Measurements from ENCODE around the gene SLC14A1. TPM values are rescaled to one million over a fixed set of nuclear protein-coding genes. Genes with fewer than 3 reads are reported as not detected.

The SLC14A1 gene
- total RNA-seq, 1 experiment from 2014 or later, result 40.0 TPM

GRCh38 chr18:45774065-45774521 lies 50.1 kb downstream of the SLC14A1 start:
- peaks cover 8% of the 10 kb centered on the region for H3K9me3 ChIP-seq
- H3K4me3 ChIP-seq, result no peak overlapping the region
- H3K36me3 ChIP-seq, result no peaks in the 10 kb centered on the region
- DNase-seq, result peak; percentile 18
- H3K27me3 ChIP-seq, result no peaks in the 10 kb centered on the region

- Histone ChIP-seq H3K9me3 (peaks cover 8% of the 10 kb centered on the region), H3K4me3 (peak overlapping the region; percentile 46), H3K36me3 (no peaks in the 10 kb centered on the region), H3K27me3 (no peaks in the 10 kb centered on the region)
- peak; percentile 60 for DNase-seq
These were observed 51.3 kb downstream of the SLC14A1 start for GRCh38 chr18:45775241-45775676.

- no peaks in the 10 kb centered on the region for H3K36me3 ChIP-seq
- peaks cover 8% of the 10 kb centered on the region for H3K9me3 ChIP-seq
- peak overlapping the region; percentile 46 for H3K4me3 ChIP-seq
- DNase-seq, result no peak
- H3K27me3 ChIP-seq, result no peaks in the 10 kb centered on the region
These were observed 51.8 kb downstream of the SLC14A1 start for GRCh38 chr18:45775743-45776142.

GRCh38 chr18:45777393-45777792 lies 53.4 kb downstream of the SLC14A1 start:
- no peak overlapping the region for H3K4me3 ChIP-seq

GRCh38 chr18:45780568-45780967 lies 56.6 kb downstream of the SLC14A1 start:
- H3K4me3 ChIP-seq, result no peak overlapping the region
- DNase-seq, result peak; percentile 57
- H3K36me3 ChIP-seq, result no peaks in the 10 kb centered on the region
- H3K9me3 ChIP-seq, result peaks cover 8% of the 10 kb centered on the region
- no peaks in the 10 kb centered on the region for H3K27me3 ChIP-seq

More at GRCh38 chr18:45777393-45777792, 53.4 kb downstream of the SLC14A1 start:
- Histone ChIP-seq H3K9me3 (peaks cover 8% of the 10 kb centered on the region), H3K27me3 (no peaks in the 10 kb centered on the region), H3K36me3 (no peaks in the 10 kb centered on the region)
- DNase-seq, result peak; percentile 39

- DNase-seq, result no peak
- Histone ChIP-seq H3K4me3 (no peak overlapping the region), H3K27me3 (no peaks in the 10 kb centered on the region), H3K9me3 (peaks cover 8% of the 10 kb centered on the region), H3K36me3 (no peaks in the 10 kb centered on the region)
These were observed 58.7 kb downstream of the SLC14A1 start for GRCh38 chr18:45782662-45783061.

GRCh38 chr18:45783097-45784075 lies 59.4 kb downstream of the SLC14A1 start:
- H3K36me3 ChIP-seq, result no peaks in the 10 kb centered on the region
- H3K27me3 ChIP-seq, result no peaks in the 10 kb centered on the region
- no peak overlapping the region for H3K4me3 ChIP-seq
- H3K9me3 ChIP-seq, result peaks cover 3% of the 10 kb centered on the region
- DNase-seq, result no peak

GRCh38 chr18:45785134-45785533 lies 61.2 kb downstream of the SLC14A1 start:
- no peaks in the 10 kb centered on the region for H3K9me3 ChIP-seq
- H3K4me3 ChIP-seq, result no peak overlapping the region
- DNase-seq, result peak; percentile 61
- H3K27me3 ChIP-seq, result no peaks in the 10 kb centered on the region
- H3K36me3 ChIP-seq, result no peaks in the 10 kb centered on the region

GRCh38 chr18:45786941-45787340 lies 63.0 kb downstream of the SLC14A1 start:
- no peaks in the 10 kb centered on the region; the same call in 1 of the 2 replicates for H3K36me3 ChIP-seq
- peaks cover 3% of the 10 kb centered on the region; the same call in 1 of the 2 replicates for H3K9me3 ChIP-seq
- H3K27me3 ChIP-seq, result no peaks in the 10 kb centered on the region
- no peak overlapping the region for H3K4me3 ChIP-seq
- DNase-seq, result no peak

- DNase-seq, result no peak
- Histone ChIP-seq H3K9me3 (peaks cover 5% of the 10 kb centered on the region; the same call in 1 of the 2 replicates), H3K36me3 (no peaks in the 10 kb centered on the region; the same call in 1 of the 2 replicates), H3K27me3 (no peaks in the 10 kb centered on the region), H3K4me3 (no peak overlapping the region)
These were observed 63.4 kb downstream of the SLC14A1 start for GRCh38 chr18:45787346-45787745.

GRCh38 chr18:45788861-45789260 lies 64.9 kb downstream of the SLC14A1 start:
- Histone ChIP-seq H3K9me3 (peaks cover 8% of the 10 kb centered on the region; the same call in 1 of the 2 replicates), H3K4me3 (no peak overlapping the region)
- no peak for DNase-seq

GRCh38 chr18:45792506-45793263 lies 68.7 kb downstream of the SLC14A1 start:
- no peak overlapping the region for H3K4me3 ChIP-seq
- H3K36me3 ChIP-seq, result no peaks in the 10 kb centered on the region; the same call in 1 of the 2 replicates
- H3K9me3 ChIP-seq, result peaks cover 8% of the 10 kb centered on the region
- H3K27me3 ChIP-seq, result no peaks in the 10 kb centered on the region
- DNase-seq, result no peak

More at GRCh38 chr18:45788861-45789260, 64.9 kb downstream of the SLC14A1 start:
- Histone ChIP-seq H3K27me3 (no peaks in the 10 kb centered on the region), H3K36me3 (no peaks in the 10 kb centered on the region; the same call in 1 of the 2 replicates)

GRCh38 chr18:45793264-45793965 lies 69.4 kb downstream of the SLC14A1 start:
- Histone ChIP-seq H3K4me3 (no peak overlapping the region), H3K27me3 (no peaks in the 10 kb centered on the region), H3K36me3 (no peaks in the 10 kb centered on the region; the same call in 1 of the 2 replicates), H3K9me3 (peaks cover 13% of the 10 kb centered on the region)
- DNase-seq, result peak; percentile 76

GRCh38 chr18:45801416-45802004 lies 77.5 kb downstream of the SLC14A1 start:
- Histone ChIP-seq H3K27me3 (no peaks in the 10 kb centered on the region), H3K4me3 (no peak overlapping the region), H3K36me3 (peaks cover 10% of the 10 kb centered on the region), H3K9me3 (peaks cover 39% of the 10 kb centered on the region)
- DNase-seq, result no peak
